Measurements from ENCODE around the gene ZBBX.

- TF ChIP-seq CTCF (IDR thresholded peaks at IDR 0.05) (no peak), POLR2A (IDR thresholded peaks at IDR 0.05) (no peak)
These were observed 154.3 kb downstream of the ZBBX start for GRCh38 chr3:167225821-167226220.

Data from breast epithelium (tissue), 3 donors.